Epithelial cell of alveolus of lung (primary cell): Measurements from ENCODE around the gene CCDC110. TPM values are rescaled to one million over a fixed set of nuclear protein-coding genes. Genes with fewer than 3 reads are reported as not detected.

ENCODE experiments used
- total RNA-seq: library from RNA; depleted of rRNA; stranded (reverse); fragments of >200 nt; gene quantifications from 2 replicates; pipeline ENCODE4 v1.2.1, GENCODE V29; 2015

The CCDC110 gene
- 0.88 and 1.2 TPM in 2 replicates for total RNA-seq

GRCh38 chr4:185471235-185472102 is at the start of gene CCDC110:
CCDC110 (minus strand) TSS chr4:185471733; CDS start chr4:185471683, 50 bp downstream.

GRCh38 chr4:185425647-185426352 is 45.7 kb downstream of the CCDC110 start, which contains the start of gene UFSP2:
UFSP2 (minus strand) TSS chr4:185425964; CDS start chr4:185425868, 96 bp downstream.

GRCh38 chr4:185396724-185397385 is 74.7 kb downstream of the CCDC110 start, which contains the start of gene ANKRD37:
ANKRD37 (plus strand) TSS chr4:185396841; CDS start chr4:185396924, 83 bp downstream.

GRCh38 chr4:185395238-185395955 is 76.1 kb downstream of the CCDC110 start, which contains the start of gene LRP2BP:
LRP2BP (minus strand) TSS chr4:185395924; CDS start chr4:185378186, 17,738 bp downstream.

Other genes with a start within 250 kb of the CCDC110 start
- gene LRP2BP, start 75.8 kb downstream of the CCDC110 start, total RNA-seq = 0.39 and 1.6 TPM in 2 replicates
- 5.9 and 13.7 TPM in 2 replicates for gene ANKRD37, start 74.9 kb downstream of the CCDC110 start, total RNA-seq
- gene UFSP2, start 45.8 kb downstream of the CCDC110 start, total RNA-seq = 21.3 and 28.3 TPM in 2 replicates
- 15.9 and 90.0 TPM in 2 replicates for gene PDLIM3, start 63.8 kb upstream of the CCDC110 start, total RNA-seq